ENCODE measurements around the gene NFS1. TPM values are rescaled to one million over a fixed set of nuclear protein-coding genes. Genes with fewer than 3 reads are reported as not detected.

NFS1 gene
- total RNA-seq, 5 donors from 2014 or later (not counting 1 experiment from before 2014, with no cell fraction given) = 17.7 to 33.5 (median 31.2) TPM

DNA sequence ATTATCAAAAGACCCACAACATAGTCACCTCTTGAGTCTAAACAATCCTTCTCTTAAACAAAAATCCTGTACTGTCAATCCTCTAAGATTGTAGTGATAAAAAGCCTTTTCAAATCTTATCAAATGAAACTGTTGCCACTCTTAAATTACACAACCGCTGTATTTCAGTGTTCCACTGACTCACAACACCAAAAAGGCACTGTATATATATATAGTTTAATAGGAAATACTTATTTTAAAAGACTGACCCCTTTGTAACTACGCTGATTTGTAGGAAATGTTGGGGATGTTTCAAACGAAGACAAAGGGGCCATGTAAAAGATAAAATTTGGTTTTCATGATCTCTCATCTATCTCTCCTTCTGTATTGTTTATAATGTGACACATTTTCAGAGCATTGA is 48.5 kb downstream of the NFS1 start:
- no CpG with 5 or more reads among the region's 3 CpGs for WGBS (ENCODE audit: insufficient coverage)
- no peak overlapping the region for H3K4me3 ChIP-seq (ENCODE audit: control insufficient read depth in 1 of 2, extremely low read depth in 1 of 2, low read length in 1 of 2)
- H3K4me3 Mint-ChIP-seq = no peak overlapping the region
- peaks cover 41 to 57% (median 57%) of the 10 kb centered on the region in 3 donors for H3K4me1 Mint-ChIP-seq
- H3K27ac Mint-ChIP-seq = no peak overlapping the region
- ChIA-PET POLR2A (no interaction called here), CTCF (no interaction called here)
- H3K27me3 Mint-ChIP-seq = no peaks in the 10 kb centered on the region
- H3K9me3 ChIP-seq = no peaks in the 10 kb centered on the region
- H3K27me3 ChIP-seq (replicated peaks in 1 of 2; ENCODE audit: control insufficient read depth in 2 of 2, extremely low read depth in 1 of 2, insufficient read depth in 2 of 2, low read length in 1 of 2) = no peaks in the 10 kb centered on the region
- ATAC-seq (replicated peaks in 1 of 4) (no peak), DNase-seq (no peak)
- peaks cover 9 to 47% of the 10 kb centered on the region in 2 donors for H3K36me3 ChIP-seq (ENCODE audit: control insufficient read depth in 2 of 2, extremely low read depth in 1 of 2, insufficient read depth in 1 of 2, low read length in 1 of 2)
- peaks cover 2 to 25% of the 10 kb centered on the region in 2 experiments for H3K4me1 ChIP-seq (ENCODE audit: control insufficient read depth in 1 of 2, extremely low read depth in 1 of 2, insufficient read depth in 2 of 2, low read length in 2 of 2)
- H3K9me3 Mint-ChIP-seq = no peaks in the 10 kb centered on the region
- no peak overlapping the region for H3K27ac ChIP-seq (ENCODE audit: low read length)
- H3K36me3 Mint-ChIP-seq = peaks cover 19% of the 10 kb centered on the region

DNA sequence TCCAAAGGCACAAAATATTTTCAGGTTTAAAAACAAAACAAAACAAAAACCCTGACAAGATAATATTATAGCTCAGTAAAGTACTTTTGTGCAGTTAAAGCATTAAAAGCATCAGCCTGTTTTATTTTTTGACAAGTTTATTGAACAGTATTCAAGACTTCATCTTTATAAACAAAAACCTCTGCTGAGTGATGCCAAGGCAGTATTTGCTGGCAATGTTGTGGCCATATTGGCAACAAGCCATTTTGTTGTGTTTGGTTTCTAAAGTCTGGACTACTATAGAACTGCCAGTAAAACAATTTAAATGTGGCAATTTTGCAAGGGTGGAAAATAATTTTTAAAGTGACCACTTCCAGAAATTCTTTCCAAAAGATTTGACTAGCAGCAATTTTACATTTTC is 50.3 kb downstream of the NFS1 start:
- no peak for DNase-seq
- Histone ChIP-seq H3K4me1 (ENCODE audit: control insufficient read depth in 1 of 2, extremely low read depth in 1 of 2, insufficient read depth in 2 of 2, low read length in 2 of 2) (peaks cover 2 to 18% of the 10 kb centered on the region in 2 experiments), H3K9me3 (no peaks in the 10 kb centered on the region), H3K27me3 (replicated peaks in 1 of 2; ENCODE audit: control insufficient read depth in 2 of 2, extremely low read depth in 1 of 2, insufficient read depth in 2 of 2, low read length in 1 of 2) (no peaks in the 10 kb centered on the region), H3K36me3 (ENCODE audit: control insufficient read depth in 2 of 2, extremely low read depth in 1 of 2, insufficient read depth in 1 of 2, low read length in 1 of 2) (peaks cover 5 to 31% of the 10 kb centered on the region in 2 donors), H3K27ac (ENCODE audit: low read length) (no peak overlapping the region), H3K4me3 (ENCODE audit: control insufficient read depth in 1 of 2, extremely low read depth in 1 of 2, low read length in 1 of 2) (no peak overlapping the region)
- Mint-ChIP-seq H3K27ac (peak overlapping the region; percentile 40 to 71), H3K4me3 (no peak overlapping the region), H3K36me3 (peaks cover 19% of the 10 kb centered on the region), H3K27me3 (no peaks in the 10 kb centered on the region), H3K4me1 (peaks cover 59 to 75% (median 74%) of the 10 kb centered on the region in 3 donors), H3K9me3 (no peaks in the 10 kb centered on the region)
- POLR2A ChIA-PET = interaction anchor here in 1 of 2 donors (0.5 to 0.6 kb wide), 4 partner anchors 8 to 943 kb away, joined by 3 to 4 read pairs (median 3); no protein-coding TSS in a partner anchor
- ATAC-seq (replicated peaks in 1 of 4) = no peak
- CTCF ChIA-PET = interaction anchor here in 1 of 2 donors (0.5 to 1.6 kb wide), 3 partner anchors 29 to 51 kb away, joined by 3 to 5 read pairs (median 3); partner anchors contain the start of gene ROMO1

DNA sequence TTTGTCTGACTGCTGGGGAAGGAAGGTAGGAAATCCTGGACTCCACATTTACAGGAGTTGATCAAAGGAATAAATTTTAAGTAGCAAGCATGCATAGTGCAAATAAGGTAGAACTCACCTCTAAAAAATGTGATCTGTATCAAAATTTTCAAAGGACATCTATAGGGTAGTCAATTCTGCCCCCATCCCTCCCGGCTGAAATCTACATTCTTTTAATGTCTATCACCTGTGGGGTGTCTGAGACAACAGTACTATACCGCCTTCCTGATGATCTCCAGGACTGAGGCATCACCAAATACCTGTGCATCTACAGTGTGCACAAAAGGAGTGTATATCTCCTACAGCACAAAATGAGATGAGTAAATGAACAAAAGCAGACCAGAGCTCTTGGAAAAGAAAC is 54.3 kb downstream of the NFS1 start:
- DNase-seq (no peak), ATAC-seq (replicated peaks in 1 of 4) (no peak)
- peaks cover 0 to 9% of the 10 kb centered on the region in 2 experiments for H3K4me1 ChIP-seq (ENCODE audit: control insufficient read depth in 1 of 2, extremely low read depth in 1 of 2, insufficient read depth in 2 of 2, low read length in 2 of 2)
- no peak overlapping the region for H3K27ac ChIP-seq (ENCODE audit: low read length)
- ChIA-PET POLR2A (interaction anchor here (0.5 to 0.7 kb wide), 4 partner anchors 18 to 104 kb away, joined by 3 to 7 read pairs (median 4); no protein-coding TSS in a partner anchor), CTCF (interaction anchor here (0.5 to 1.1 kb wide), 3 partner anchors 8 to 162 kb away, joined by 3 to 7 read pairs (median 4); no protein-coding TSS in a partner anchor)
- H3K27me3 ChIP-seq (replicated peaks in 1 of 2; ENCODE audit: control insufficient read depth in 2 of 2, extremely low read depth in 1 of 2, insufficient read depth in 2 of 2, low read length in 1 of 2) = no peaks in the 10 kb centered on the region
- Mint-ChIP-seq H3K9me3 (no peaks in the 10 kb centered on the region), H3K36me3 (peaks cover 8% of the 10 kb centered on the region), H3K27me3 (no peaks in the 10 kb centered on the region), H3K4me1 (peaks cover 78 to 89% (median 89%) of the 10 kb centered on the region in 3 donors), H3K4me3 (no peak overlapping the region), H3K27ac (peak overlapping the region in 1 of 2 donors; percentile 49)
- H3K9me3 ChIP-seq = no peaks in the 10 kb centered on the region
- 100% methylated on average over 1 of the region's 2 CpGs for WGBS (ENCODE audit: insufficient coverage)
- no peak overlapping the region for H3K4me3 ChIP-seq (ENCODE audit: control insufficient read depth in 1 of 2, extremely low read depth in 1 of 2, low read length in 1 of 2)
- no peaks in the 10 kb centered on the region for H3K36me3 ChIP-seq (ENCODE audit: control insufficient read depth in 2 of 2, extremely low read depth in 1 of 2, insufficient read depth in 1 of 2, low read length in 1 of 2)

DNA sequence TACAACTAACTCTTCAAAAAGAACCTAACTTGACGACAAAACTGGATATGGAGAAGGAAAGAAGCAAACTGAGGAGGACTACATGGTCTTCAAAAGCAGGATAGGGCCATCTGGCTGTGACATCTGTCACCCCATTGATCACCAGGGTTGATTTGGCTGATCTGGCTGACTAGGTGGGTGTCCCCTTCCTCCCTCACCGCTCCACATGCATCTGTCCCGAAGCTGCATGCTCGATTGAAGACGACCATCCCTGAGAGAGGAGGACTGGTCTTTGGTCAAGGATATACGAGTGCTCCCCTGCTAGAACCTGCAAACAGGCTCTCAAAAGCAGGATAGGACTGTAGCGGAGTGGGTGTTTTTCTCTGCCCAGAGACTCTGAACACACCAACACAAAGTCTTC is 56.1 kb downstream of the NFS1 start:
- DNase-seq (no peak), ATAC-seq (replicated peaks in 1 of 4) (no peak)
- 95% methylated on average over 3 of the region's 7 CpGs for WGBS (ENCODE audit: insufficient coverage)
- Histone ChIP-seq H3K27me3 (replicated peaks in 1 of 2; ENCODE audit: control insufficient read depth in 2 of 2, extremely low read depth in 1 of 2, insufficient read depth in 2 of 2, low read length in 1 of 2) (no peaks in the 10 kb centered on the region), H3K36me3 (ENCODE audit: control insufficient read depth in 2 of 2, extremely low read depth in 1 of 2, insufficient read depth in 1 of 2, low read length in 1 of 2) (no peaks in the 10 kb centered on the region), H3K27ac (ENCODE audit: low read length) (no peak overlapping the region), H3K9me3 (no peaks in the 10 kb centered on the region), H3K4me1 (ENCODE audit: control insufficient read depth in 1 of 2, extremely low read depth in 1 of 2, insufficient read depth in 2 of 2, low read length in 2 of 2) (peaks cover 0 to 14% of the 10 kb centered on the region in 2 experiments), H3K4me3 (ENCODE audit: control insufficient read depth in 1 of 2, extremely low read depth in 1 of 2, low read length in 1 of 2) (no peak overlapping the region)
- Mint-ChIP-seq H3K27ac (no peak overlapping the region), H3K4me3 (no peak overlapping the region), H3K9me3 (no peaks in the 10 kb centered on the region), H3K36me3 (peaks cover 4% of the 10 kb centered on the region), H3K27me3 (no peaks in the 10 kb centered on the region), H3K4me1 (peaks cover 71 to 84% (median 83%) of the 10 kb centered on the region in 3 donors)
- POLR2A ChIA-PET = no interaction called here
- CTCF ChIA-PET = no interaction called here

DNA sequence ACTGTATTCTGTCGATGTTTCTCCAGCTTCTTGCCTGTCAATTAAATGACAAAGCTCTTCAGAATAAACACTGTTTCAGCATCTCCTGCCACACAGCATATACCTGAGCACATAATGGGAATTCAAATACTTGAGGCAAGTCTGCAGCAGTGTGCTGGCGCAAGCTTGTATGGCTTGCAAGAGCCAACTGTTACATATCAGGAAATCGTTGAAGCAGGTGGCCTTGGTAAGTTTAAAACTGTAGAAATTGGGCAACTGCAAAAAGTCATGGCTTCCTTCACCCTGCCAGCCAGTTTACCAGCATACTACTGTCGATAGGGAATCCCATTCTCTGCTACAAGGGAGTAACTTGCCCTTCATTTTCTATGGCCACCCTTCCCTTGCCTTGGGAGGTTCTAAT is 57.4 kb downstream of the NFS1 start:
- Mint-ChIP-seq H3K4me3 (no peak overlapping the region), H3K27ac (no peak overlapping the region), H3K27me3 (no peaks in the 10 kb centered on the region), H3K36me3 (peaks cover 4% of the 10 kb centered on the region), H3K9me3 (no peaks in the 10 kb centered on the region), H3K4me1 (peaks cover 81 to 90% (median 88%) of the 10 kb centered on the region in 3 donors)
- CTCF ChIA-PET = interaction anchor here in 1 of 2 donors (0.7 kb wide), 1 partner anchor 22 kb away, joined by 3 read pairs; no protein-coding TSS in a partner anchor
- Histone ChIP-seq H3K4me1 (ENCODE audit: control insufficient read depth in 1 of 2, extremely low read depth in 1 of 2, insufficient read depth in 2 of 2, low read length in 2 of 2) (peaks cover 0 to 17% of the 10 kb centered on the region in 2 experiments), H3K27ac (ENCODE audit: low read length) (no peak overlapping the region), H3K36me3 (ENCODE audit: control insufficient read depth in 2 of 2, extremely low read depth in 1 of 2, insufficient read depth in 1 of 2, low read length in 1 of 2) (no peaks in the 10 kb centered on the region), H3K27me3 (replicated peaks in 1 of 2; ENCODE audit: control insufficient read depth in 2 of 2, extremely low read depth in 1 of 2, insufficient read depth in 2 of 2, low read length in 1 of 2) (no peaks in the 10 kb centered on the region), H3K4me3 (ENCODE audit: control insufficient read depth in 1 of 2, extremely low read depth in 1 of 2, low read length in 1 of 2) (no peak overlapping the region), H3K9me3 (no peaks in the 10 kb centered on the region)
- no peak for ATAC-seq (replicated peaks in 1 of 4)
- DNase-seq = no peak
- WGBS (ENCODE audit: insufficient coverage) = 100% methylated on average over 1 of the region's 4 CpGs
- POLR2A ChIA-PET = no interaction called here

DNA sequence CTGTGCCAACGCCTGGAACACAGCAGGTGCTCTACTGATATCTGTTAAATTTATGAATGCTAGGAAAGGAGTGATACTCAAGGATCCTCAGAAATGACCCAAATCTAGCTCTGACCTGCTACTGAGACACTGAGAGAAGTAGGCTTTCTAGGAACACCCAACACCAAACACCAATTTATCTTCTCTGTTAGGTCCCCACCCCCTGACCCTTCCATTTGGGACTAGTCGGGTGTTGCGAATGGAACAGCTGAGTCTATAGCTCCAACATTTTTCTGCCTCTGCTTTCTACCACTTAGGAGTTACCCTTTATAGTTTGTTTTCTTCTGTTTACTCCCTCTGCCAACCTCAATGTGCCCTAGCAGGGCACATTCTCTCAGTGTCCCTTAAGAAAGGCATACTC is 58.4 kb downstream of the NFS1 start:
- ATAC-seq (replicated peaks in 1 of 4) (no peak), DNase-seq (no peak)
- H3K27me3 Mint-ChIP-seq = no peaks in the 10 kb centered on the region
- no peak overlapping the region for H3K4me3 Mint-ChIP-seq
- H3K36me3 ChIP-seq (ENCODE audit: control insufficient read depth in 2 of 2, extremely low read depth in 1 of 2, insufficient read depth in 1 of 2, low read length in 1 of 2) = no peaks in the 10 kb centered on the region
- no peaks in the 10 kb centered on the region for H3K9me3 Mint-ChIP-seq
- H3K27ac ChIP-seq (ENCODE audit: low read length) = no peak overlapping the region
- WGBS (ENCODE audit: insufficient coverage) = 100% methylated on average over 2 of the region's 3 CpGs
- H3K27ac Mint-ChIP-seq = peak overlapping the region; percentile 21 to 52
- peaks cover 88 to 89% (median 88%) of the 10 kb centered on the region in 3 donors for H3K4me1 Mint-ChIP-seq
- H3K9me3 ChIP-seq = no peaks in the 10 kb centered on the region
- H3K36me3 Mint-ChIP-seq = peaks cover 4% of the 10 kb centered on the region
- no peaks in the 10 kb centered on the region for H3K27me3 ChIP-seq (replicated peaks in 1 of 2; ENCODE audit: control insufficient read depth in 2 of 2, extremely low read depth in 1 of 2, insufficient read depth in 2 of 2, low read length in 1 of 2)
- ChIA-PET POLR2A (no interaction called here), CTCF (no interaction called here)
- H3K4me3 ChIP-seq (ENCODE audit: control insufficient read depth in 1 of 2, extremely low read depth in 1 of 2, low read length in 1 of 2) = no peak overlapping the region
- H3K4me1 ChIP-seq (ENCODE audit: control insufficient read depth in 1 of 2, extremely low read depth in 1 of 2, insufficient read depth in 2 of 2, low read length in 2 of 2) = peaks cover 0 to 15% of the 10 kb centered on the region in 2 experiments
